HL-60 (cell line): Measurements from ENCODE around the gene RDH8.

Experiments
- DNase-seq, 2 experiments: peaks; one replicate each; pipeline ENCODE4 v3.0.0-alpha.2; 2010 to 2020; ENCODE audit warnings: low read depth in 1 of 2, low spot score in 1 of 2
- H3K27ac ChIP-seq: fragments of 250-450 bp; sonication (Bioruptor Pico); replicated peaks from 2 replicates; pipeline ENCODE4 v1.5.1; 2020; ENCODE audit warnings: mild to moderate bottlenecking, moderate library complexity
- H3K27me3 ChIP-seq: fragments of 250-450 bp; sonication (Bioruptor Pico); 2 replicates; pipeline ENCODE4 v1.5.1; 2021; ENCODE audit warnings: mild to moderate bottlenecking, moderate library complexity; ENCODE audit not compliant: insufficient read depth, poor library complexity, severe bottlenecking
- H3K4me3 ChIP-seq: replicated peaks from 2 replicates; pipeline ENCODE4 v1.5.1; 2011; ENCODE audit warnings: mild to moderate bottlenecking, control low read depth, low read length; ENCODE audit not compliant: insufficient read depth
- GABPA ChIP-seq: IDR thresholded peaks from 2 replicates; pipeline ENCODE4 v1.6.1; 2012; ENCODE audit warnings: low read depth
- POLR2AphosphoS5 ChIP-seq: IDR thresholded peaks from 2 replicates; pipeline ENCODE4 v1.6.1; 2012; ENCODE audit warnings: low read depth
- SPI1 ChIP-seq: IDR thresholded peaks from 2 replicates; pipeline ENCODE4 v1.6.1; 2012; ENCODE audit warnings: low read depth, mild to moderate bottlenecking, borderline replicate concordance
- TF ChIP-seq, protein P1 (sequence below): IDR thresholded peaks from one replicate; pipeline ENCODE4 v1.5.1; 2011; ENCODE audit warnings: low read length, control low read depth, inconsistent platforms; ENCODE audit not compliant: insufficient read depth
- TF ChIP-seq, protein P2 (sequence below): IDR thresholded peaks from 2 replicates; pipeline ENCODE4 v1.6.1; 2012; ENCODE audit warnings: low read depth; ENCODE audit not compliant: insufficient replicate concordance

Gene RDH8

DNA sequence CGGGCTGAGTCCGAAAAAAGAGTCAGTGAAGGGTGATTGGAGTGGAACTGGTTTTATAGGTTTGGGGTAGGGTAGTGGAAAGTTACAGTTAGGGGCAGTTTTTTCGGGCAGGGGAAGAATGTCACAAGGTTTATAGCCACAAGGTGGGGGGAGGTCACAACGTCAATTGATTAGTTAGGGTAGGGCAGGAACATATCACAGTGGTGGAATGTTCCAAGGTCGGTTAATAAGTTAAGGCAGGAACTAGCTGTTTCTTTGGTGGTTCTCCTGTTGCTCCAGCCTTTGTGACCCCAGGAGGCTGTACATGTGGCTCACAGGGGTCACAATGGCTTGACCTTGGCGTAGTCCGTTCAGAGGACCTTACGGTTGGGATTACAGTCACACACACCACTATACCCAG is 20.3 kb downstream of the RDH8 start:
- Histone ChIP-seq H3K27me3 (no peaks in the 10 kb centered on the region), H3K4me3 (no peak overlapping the region), H3K27ac (no peak overlapping the region)
- DNase-seq: no peak
- TF ChIP-seq POLR2AphosphoS5 (no peak), SPI1 (no peak), GABPA (no peak)
- TF ChIP-seq, protein P1, sequence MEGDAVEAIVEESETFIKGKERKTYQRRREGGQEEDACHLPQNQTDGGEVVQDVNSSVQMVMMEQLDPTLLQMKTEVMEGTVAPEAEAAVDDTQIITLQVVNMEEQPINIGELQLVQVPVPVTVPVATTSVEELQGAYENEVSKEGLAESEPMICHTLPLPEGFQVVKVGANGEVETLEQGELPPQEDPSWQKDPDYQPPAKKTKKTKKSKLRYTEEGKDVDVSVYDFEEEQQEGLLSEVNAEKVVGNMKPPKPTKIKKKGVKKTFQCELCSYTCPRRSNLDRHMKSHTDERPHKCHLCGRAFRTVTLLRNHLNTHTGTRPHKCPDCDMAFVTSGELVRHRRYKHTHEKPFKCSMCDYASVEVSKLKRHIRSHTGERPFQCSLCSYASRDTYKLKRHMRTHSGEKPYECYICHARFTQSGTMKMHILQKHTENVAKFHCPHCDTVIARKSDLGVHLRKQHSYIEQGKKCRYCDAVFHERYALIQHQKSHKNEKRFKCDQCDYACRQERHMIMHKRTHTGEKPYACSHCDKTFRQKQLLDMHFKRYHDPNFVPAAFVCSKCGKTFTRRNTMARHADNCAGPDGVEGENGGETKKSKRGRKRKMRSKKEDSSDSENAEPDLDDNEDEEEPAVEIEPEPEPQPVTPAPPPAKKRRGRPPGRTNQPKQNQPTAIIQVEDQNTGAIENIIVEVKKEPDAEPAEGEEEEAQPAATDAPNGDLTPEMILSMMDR: no peak
- TF ChIP-seq, protein P2, sequence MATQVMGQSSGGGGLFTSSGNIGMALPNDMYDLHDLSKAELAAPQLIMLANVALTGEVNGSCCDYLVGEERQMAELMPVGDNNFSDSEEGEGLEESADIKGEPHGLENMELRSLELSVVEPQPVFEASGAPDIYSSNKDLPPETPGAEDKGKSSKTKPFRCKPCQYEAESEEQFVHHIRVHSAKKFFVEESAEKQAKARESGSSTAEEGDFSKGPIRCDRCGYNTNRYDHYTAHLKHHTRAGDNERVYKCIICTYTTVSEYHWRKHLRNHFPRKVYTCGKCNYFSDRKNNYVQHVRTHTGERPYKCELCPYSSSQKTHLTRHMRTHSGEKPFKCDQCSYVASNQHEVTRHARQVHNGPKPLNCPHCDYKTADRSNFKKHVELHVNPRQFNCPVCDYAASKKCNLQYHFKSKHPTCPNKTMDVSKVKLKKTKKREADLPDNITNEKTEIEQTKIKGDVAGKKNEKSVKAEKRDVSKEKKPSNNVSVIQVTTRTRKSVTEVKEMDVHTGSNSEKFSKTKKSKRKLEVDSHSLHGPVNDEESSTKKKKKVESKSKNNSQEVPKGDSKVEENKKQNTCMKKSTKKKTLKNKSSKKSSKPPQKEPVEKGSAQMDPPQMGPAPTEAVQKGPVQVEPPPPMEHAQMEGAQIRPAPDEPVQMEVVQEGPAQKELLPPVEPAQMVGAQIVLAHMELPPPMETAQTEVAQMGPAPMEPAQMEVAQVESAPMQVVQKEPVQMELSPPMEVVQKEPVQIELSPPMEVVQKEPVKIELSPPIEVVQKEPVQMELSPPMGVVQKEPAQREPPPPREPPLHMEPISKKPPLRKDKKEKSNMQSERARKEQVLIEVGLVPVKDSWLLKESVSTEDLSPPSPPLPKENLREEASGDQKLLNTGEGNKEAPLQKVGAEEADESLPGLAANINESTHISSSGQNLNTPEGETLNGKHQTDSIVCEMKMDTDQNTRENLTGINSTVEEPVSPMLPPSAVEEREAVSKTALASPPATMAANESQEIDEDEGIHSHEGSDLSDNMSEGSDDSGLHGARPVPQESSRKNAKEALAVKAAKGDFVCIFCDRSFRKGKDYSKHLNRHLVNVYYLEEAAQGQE: no peak

DNA sequence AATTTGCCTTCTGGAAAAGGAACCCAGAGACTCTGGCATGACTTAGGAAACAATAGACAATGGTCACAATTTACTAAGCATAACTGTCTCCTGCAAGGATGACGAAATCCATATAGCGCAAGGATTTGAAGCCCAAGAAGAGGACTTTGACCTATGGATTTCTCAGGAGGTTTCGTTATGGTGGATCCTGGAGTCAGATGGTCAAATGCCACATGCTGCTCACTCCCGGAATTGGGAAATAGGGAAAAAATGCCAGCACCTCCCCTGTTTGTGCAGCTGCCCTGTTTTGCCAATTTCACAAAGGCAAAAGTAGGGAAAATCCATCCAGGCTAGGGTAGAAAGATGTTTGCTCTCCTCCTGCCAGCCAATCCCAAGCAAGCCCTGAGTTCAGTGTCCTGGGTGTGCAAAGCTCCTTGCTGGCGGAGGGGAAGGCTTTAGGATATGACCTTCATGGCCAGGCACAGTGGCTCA is 23.4 kb downstream of the RDH8 start:
- H3K27ac ChIP-seq: no peak overlapping the region
- TF ChIP-seq, protein P1: no peak
- TF ChIP-seq, protein P2: no peak
- TF ChIP-seq POLR2AphosphoS5: no peak
- no peak for TF ChIP-seq GABPA
- no peak for TF ChIP-seq SPI1
- DNase-seq: no peak
- H3K4me3 ChIP-seq: no peak overlapping the region
- no peaks in the 10 kb centered on the region for H3K27me3 ChIP-seq

DNA sequence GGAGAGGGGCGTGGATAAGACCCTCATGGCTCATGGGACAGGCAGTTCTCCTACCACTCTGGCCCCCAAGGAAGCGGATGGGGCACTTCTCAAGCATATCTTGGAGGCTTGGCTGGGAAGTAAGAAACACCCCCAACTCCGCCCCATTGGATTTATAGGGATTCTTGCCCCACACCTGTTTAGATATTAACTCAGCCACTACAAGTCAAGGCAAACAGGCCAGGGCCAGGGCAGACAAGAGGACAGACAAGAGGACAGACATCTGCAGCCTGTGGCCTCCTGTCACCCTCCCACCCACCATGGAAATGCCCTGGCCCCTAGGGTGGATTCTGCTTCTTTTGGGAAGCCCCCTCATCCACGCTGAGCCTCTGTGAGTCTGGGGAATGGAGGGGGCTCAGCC is 24.1 kb downstream of the RDH8 start:
- TF ChIP-seq GABPA (no peak), SPI1 (no peak), POLR2AphosphoS5 (no peak)
- TF ChIP-seq, protein P2: no peak
- TF ChIP-seq, protein P1: no peak
- Histone ChIP-seq H3K27me3 (no peaks in the 10 kb centered on the region), H3K27ac (no peak overlapping the region), H3K4me3 (no peak overlapping the region)
- DNase-seq: no peak
